GF-D8 (cell line): ENCODE data around the gene CEP97.
"Not testable (repeated sequence)": the region's sequence is repeated elsewhere in the genome, so short reads cannot be mapped to it uniquely, and the experiment has no call there.

Experiments used
- DNase-seq: peaks from one replicate; lab custom pipeline; 2025; lab: John Stamatoyannopoulos, UW

The CEP97 gene

GRCh38 chr3:101724329-101725193 is at the start of gene CEP97:
CEP97 (plus strand) TSS chr3:101724614; CDS start chr3:101724677, 63 bp downstream.
- DNase-seq: peak; percentile 84

GRCh38 chr3:101675709-101676215 is 48.7 kb upstream of the CEP97 start:
- no peak for DNase-seq

GRCh38 chr3:101676216-101676764 is 48.1 kb upstream of the CEP97 start:
- no peak for DNase-seq

GRCh38 chr3:101676765-101677435 is 47.5 kb upstream of the CEP97 start, which contains the start of gene ZBTB11:
ZBTB11 (minus strand) TSS chr3:101677132; CDS start chr3:101676914, 218 bp downstream.
- DNase-seq: no peak

- DNase-seq: no peak
Measured at GRCh38 chr3:101677436-101678286, 46.8 kb upstream of the CEP97 start.

DNA sequence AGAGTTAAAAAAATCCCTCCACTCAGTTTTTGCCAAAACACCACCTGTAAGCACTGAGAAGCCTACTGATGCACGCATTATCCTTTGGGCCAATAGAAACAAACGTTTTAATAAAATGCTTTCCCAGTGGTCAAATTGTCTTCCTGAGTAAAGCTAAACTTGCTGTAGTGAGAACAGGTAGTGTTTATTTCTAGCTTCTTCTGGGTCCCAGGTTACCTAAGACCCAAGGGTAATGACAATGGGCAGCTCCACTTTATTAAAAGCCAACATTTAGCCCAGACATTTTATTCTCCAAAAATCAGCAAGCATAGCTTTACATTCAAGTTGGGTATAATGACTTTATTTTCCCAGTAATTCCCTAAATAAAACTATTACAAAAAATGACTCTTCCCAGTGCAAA is 45.6 kb upstream of the CEP97 start:
- not testable (repeated sequence) for DNase-seq

GRCh38 chr3:101680466-101680865 is 43.9 kb upstream of the CEP97 start:
- no peak for DNase-seq

GRCh38 chr3:101685050-101685400 is 39.4 kb upstream of the CEP97 start:
- DNase-seq: no peak

DNA sequence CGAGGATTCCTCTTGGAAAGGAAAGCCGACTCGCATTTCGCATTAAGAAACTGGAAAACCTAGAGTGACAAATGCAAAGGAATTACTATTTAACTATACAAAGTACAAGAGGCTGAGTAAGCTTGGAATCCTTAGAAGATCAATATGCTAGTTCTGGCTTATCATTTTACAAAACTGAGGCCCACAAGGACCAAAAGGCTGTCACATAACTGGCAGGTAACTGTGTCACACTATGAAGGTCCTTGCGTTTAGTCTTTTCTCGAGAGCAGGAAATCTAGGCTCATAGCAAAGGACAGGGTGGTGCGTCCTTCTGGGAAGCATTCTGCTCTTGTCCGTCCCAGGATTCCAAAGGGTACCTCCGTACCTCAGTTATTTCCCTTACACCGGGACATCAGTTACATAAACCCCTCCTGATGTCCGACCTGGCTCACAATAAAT is 38.5 kb upstream of the CEP97 start:
- no peak for DNase-seq

GRCh38 chr3:101687142-101687931 is 37.1 kb upstream of the CEP97 start:
- no peak for DNase-seq

GRCh38 chr3:101689286-101689685 is 35.1 kb upstream of the CEP97 start:
- DNase-seq: no peak

DNA sequence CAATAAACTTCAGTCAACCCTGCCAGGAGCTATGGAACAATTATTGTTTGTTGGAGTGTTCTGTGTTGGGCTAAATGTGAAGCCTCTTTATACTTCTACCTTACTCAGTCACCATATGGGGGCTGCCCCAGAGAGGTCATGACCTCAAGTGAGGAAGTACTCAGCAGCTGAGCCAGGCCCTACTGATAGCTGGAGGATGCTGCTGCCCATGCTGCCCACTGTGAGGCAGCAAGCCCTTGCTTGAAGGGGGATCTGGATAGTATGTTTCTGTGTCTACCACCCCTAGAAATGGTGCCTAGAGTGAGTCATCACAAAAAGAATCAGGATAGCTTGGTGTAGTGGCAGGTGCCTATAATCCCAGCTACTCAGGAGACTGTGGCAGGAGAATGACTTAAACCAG is 33.4 kb upstream of the CEP97 start:
- DNase-seq: no peak

DNA sequence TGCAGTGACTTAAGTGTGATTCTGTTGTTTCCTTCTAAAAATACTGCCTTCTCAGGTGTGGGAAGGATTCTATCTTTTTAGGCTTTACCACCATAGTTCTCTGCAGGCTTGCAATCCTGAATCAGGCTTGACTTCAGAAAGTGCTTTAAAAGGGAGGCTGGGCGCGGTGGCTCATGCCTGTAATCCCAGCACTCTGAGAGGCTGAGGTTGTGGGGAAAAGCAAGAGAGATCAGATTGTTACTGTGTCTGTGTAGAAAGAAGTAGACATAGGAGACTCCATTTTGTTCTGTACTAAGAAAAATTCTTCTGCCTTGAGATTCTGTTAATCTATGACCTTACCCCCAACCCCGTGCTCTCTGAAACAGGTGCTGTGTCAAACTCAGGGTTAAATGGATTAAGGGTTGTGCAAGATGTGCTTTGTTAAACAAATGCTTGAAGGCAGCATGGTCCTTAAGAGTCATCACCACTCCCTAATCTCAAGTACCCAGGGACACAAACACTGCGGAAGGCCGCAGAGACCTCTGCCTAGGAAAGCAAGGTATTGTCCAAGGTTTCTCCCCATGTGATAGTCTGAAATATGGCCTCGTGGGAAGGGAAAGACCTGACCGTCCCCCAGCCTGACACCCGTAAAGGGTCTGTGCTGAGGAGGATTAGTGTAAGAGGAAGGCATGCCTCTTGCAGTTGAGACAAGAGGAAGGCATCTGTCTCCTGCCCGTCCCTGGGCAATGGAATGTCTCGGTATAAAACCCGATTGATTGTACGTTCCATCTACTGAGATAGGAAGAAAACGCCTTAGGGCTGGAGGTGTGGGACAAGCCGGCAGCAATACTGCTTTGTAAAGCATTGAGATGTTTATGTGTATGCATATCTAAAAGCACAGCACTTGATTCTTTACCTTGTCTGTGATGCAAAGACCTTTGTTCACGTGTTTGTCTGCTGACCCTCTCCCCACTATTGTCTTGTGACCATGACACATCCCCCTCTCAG is 32.4 kb upstream of the CEP97 start:
- not testable (repeated sequence) for DNase-seq

DNA sequence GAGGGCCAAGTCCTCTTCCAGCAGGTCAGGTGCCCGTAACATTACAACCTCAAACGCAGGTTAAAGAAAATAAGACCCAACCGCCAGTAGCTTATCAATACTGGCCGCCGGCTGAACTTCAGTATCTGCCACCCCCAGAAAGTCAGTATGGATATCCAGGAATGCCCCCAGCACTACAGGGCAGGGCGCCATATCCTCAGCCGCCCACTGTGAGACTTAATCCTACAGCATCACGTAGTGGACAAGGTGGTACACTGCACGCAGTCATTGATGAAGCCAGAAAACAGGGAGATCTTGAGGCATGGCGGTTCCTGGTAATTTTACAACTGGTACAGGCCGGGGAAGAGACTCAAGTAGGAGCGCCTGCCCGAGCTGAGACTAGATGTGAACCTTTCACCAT is 30.9 kb upstream of the CEP97 start:
- not testable (repeated sequence) for DNase-seq

GRCh38 chr3:101694836-101695235 is 29.6 kb upstream of the CEP97 start:
- DNase-seq: not testable (repeated sequence)

DNA sequence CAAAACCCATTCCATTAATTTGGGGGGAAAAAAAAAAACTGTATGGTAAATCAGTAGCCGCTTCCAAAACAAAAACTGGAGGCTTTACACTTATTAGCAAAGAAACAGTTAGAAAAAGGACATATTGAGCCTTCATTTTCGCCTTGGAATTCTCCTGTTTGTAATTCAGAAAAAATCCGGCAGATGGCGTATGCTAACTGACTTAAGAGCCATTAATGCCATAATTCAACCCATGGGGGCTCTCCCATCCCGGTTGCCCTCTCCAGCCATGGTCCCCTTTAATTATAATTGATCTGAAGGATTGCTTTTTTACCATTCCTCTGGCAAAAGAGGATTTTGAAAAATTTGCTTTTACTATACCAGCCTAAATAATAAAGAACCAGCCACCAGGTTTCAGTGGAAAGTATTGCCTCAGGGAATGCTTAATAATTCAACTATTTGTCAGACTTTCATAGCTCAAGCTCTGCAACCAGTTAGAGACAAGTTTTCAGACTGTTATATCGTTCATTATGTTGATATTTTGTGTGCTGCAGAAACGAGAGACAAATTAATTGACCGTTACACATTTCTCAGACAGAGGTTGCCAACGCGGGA is 28.5 kb upstream of the CEP97 start:
- DNase-seq: no peak

GRCh38 chr3:101701696-101702634 is 22.4 kb upstream of the CEP97 start:
- no peak for DNase-seq

- no peak for DNase-seq
Measured at GRCh38 chr3:101702726-101703125, 21.7 kb upstream of the CEP97 start.
